Raji (cell line): Measurements from ENCODE around the gene DNAJC22.

Experiments
- POLR2A ChIP-seq: IDR thresholded peaks from 2 replicates; pipeline ENCODE4 v1.6.1; 2011; ENCODE audit warnings: low read depth, low read length, control low read depth; ENCODE audit not compliant: insufficient read depth

The DNAJC22 gene

DNA sequence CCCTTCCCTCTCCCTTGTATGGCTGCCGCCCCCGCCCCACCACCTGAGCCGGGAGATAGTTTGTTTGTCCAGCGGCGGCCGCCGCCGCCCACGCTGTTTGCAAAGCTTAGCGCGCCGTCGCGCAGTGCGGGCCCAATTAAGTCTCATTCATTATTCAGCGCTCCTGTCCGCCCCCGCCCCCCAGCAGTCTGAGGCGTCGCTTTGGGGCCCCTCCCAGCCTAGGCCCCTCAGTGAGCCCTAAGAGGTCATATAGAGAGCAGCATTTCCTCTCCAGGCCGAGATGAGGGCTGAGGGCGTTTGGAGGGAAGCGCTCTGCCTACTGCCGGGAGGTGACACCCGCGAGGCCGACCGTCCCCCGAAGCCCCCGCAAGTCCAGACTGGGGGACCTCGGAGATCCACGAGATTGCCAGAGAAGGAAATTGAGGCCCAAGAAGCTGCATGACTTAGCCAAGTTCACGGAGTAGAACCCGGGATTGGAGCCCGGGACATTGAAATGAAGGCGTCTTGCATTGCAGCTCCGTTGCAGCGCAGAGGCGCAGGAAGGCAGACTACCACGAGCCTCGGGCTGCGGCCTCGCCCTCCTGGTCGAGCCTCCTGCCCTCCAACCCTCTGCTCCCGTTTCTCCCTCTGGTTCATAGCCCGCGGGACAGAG, at the start of gene DNAJC22:
Gene DNAJC22, plus strand, starts transcription at position 230 of the 652 bp plus-strand sequence. CDS start 1,985 bp downstream, outside the sequence.
- no peak for TF ChIP-seq POLR2A

- no peak for TF ChIP-seq POLR2A
Observed at GRCh38 chr12:49297695-49298060, 49.0 kb upstream of the DNAJC22 start.

DNA sequence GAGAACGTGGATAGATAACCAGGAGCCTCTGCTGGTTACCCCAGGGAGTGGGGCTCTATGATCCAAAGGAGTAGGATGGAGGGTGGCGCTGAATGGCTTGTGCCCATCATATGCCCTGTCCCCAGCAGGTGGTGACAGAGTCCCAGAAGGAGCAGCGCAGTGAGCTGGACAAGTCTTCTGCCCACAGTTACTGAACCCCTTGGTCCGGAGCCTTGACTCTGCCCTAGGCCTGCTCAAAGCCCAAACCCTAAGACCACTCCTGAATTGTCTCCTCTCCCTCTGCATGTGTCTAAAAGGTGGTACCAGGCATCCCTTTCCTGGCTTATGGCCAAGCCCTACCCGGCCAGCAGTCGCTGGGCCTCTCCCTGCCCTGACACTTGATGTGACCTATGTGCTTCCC, 48.5 kb upstream of the DNAJC22 start:
- no peak for TF ChIP-seq POLR2A

GRCh38 chr12:49301760-49302159, 44.9 kb upstream of the DNAJC22 start:
- TF ChIP-seq POLR2A, result 0 out of 2 replicates have a peak, but pooled peaks have one; percentile 14

DNA sequence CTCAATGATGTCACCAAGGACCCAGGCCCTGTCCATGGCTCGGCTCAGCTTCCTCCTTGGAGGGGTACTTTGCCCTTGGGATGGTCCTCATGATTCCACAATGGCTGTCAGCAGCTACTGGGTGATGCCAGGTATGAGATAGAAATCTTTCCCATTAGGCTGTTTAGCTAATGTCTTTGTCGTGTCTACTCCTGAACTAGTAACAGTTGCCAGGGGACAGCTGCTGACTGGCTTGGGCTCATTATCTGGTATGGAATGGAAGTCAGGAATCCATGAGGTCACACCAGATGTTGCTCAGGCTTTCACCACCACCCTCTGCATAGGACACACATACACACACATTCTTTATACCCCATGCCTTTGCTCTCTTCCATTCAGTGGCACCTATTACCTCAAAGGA, 42.5 kb upstream of the DNAJC22 start:
- no peak for TF ChIP-seq POLR2A

DNA sequence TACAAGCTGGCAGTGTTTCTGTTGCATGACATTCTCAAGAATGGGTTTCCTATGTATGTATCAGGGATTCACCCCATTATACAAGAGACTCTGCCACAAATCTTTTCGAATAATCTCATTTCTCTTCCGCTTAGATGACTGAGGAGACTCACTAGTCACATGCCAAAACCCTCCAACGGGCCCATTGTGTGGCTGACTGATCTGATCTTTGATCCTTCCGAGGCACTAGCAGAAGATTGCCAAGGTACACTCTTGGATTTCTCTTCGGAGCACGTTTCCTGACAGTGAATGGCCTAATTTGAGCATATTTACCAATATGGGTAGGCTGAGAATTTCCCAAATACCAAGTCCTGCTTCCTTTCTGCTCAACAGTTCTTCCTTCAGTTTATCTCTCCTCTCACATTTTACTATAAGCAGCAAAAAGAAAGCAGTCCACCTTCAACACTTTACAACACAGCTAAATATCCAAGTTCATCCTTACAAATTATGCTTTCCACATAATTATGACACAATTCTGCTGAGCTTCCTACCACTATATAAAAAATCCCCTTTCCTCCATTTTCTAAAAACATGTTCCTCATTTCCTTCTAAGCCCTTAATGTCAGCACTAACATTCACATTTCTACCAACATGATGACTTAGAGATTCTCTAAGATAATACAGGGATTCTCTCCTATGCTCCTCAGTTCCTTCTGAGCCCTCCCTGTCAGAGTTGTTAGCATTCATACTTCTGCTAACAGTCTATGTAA, 40.8 kb upstream of the DNAJC22 start:
- no peak for TF ChIP-seq POLR2A

DNA sequence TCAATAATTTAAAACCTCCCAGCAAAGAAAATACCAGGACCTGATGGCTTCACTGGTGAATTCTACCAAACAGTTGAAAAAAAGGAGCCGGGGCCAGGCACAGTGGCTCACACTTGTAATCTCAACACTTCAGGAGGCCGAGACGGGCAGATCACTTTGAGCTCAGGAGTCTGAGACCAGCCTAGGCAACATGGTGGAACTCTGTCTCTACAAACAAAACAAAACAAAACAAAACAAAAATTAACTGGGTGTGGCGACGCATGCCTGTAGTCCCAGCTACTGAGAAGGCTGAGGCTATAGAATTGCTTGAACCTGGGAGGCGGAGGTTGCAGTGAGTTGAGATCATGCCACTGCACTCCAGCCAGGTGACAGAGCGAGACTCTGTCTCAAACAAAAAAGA, 37.3 kb upstream of the DNAJC22 start:
- no peak for TF ChIP-seq POLR2A

GRCh38 chr12:49314811-49315210, 31.9 kb upstream of the DNAJC22 start:
- no peak for TF ChIP-seq POLR2A

DNA sequence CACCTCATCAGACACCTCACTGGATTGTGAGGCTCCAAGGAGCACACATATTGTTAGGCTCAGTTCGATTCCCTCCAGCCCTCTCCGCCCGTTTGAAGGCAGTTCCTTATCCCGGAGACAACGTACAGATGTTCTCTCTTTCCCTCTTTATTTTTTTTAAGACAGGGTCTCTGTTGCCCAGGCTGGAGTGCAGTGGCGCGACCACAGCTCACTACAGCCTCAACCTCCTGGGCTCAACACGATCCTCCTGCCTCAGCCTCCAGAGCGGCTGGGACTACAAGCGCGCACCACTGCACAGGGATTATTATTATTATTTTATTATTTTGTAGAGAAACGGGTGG, 24.4 kb upstream of the DNAJC22 start:
- no peak; the same call in 1 of the 2 replicates for TF ChIP-seq POLR2A

GRCh38 chr12:49322708-49323523, 23.8 kb upstream of the DNAJC22 start, which contains the start of gene TROAP:
Gene TROAP, plus strand, starts transcription at chr12:49323255. Its CDS starts 354 bp downstream, at chr12:49323609.
- peak; percentile 89 for TF ChIP-seq POLR2A

DNA sequence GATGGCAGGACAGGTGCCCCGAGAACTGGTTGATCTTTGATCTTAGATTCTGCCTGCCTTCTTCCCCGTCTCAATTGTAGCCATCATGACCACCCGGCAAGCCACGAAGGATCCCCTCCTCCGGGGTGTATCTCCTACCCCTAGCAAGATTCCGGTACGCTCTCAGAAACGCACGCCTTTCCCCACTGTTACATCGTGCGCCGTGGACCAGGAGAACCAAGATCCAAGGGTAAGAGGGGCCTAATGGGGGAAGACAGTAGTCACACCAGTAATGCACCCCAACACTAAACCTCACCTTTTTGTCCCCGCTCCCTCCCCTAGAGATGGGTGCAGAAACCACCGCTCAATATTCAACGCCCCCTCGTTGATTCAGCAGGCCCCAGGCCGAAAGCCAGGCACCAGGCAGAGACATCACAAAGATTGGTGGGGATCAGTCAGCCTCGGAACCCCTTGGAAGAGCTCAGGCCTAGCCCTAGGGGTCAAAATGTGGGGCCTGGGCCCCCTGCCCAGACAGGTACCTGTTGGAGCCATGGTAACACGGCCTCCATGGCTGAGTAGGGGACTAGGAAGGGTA, 23.1 kb upstream of the DNAJC22 start:
- TF ChIP-seq POLR2A, result no peak

GRCh38 chr12:49325606-49326005, 21.1 kb upstream of the DNAJC22 start:
- TF ChIP-seq POLR2A, result no peak

DNA sequence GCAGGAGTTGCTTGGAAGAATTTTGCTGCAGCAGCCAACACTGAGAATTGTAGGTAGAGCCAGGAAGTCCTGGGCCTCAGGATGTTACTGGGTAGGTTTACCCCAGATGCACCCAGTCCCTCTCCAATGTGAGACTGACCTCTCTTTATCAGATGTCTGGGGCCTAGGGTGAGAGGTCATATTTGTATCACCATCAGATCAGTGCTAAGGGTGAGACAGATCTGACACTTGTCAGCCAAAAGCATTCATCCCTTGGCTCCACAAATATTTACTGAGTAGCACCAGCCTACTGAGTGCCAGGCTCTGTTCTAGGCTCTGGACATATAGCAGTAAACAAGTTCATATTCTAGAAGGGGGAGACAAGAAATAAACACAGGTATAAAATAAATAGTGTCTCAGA, 19.3 kb upstream of the DNAJC22 start:
- no peak for TF ChIP-seq POLR2A

GRCh38 chr12:49327887-49328286, 18.8 kb upstream of the DNAJC22 start:
- no peak for TF ChIP-seq POLR2A

DNA sequence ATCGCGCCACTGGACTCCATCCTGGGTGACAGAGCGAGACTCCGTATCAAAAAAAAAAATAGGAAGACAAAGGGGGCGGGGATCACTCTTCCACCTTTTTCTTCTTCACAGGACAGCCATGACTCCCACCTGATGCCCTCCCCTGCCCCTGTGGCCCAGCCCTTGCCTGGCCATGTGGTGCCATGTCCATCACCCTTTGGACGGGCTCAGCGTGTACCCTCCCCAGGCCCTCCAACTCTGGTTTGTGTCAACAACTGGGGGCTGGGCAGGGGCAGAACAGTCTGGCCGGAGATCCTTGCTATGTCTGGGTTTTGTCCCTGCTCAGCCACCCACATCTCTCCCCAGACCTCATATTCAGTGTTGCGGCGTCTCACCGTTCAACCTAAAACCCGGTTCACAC, 17.9 kb upstream of the DNAJC22 start:
- TF ChIP-seq POLR2A, result no peak
